ENCODE data around the gene MYORG.

DNA sequence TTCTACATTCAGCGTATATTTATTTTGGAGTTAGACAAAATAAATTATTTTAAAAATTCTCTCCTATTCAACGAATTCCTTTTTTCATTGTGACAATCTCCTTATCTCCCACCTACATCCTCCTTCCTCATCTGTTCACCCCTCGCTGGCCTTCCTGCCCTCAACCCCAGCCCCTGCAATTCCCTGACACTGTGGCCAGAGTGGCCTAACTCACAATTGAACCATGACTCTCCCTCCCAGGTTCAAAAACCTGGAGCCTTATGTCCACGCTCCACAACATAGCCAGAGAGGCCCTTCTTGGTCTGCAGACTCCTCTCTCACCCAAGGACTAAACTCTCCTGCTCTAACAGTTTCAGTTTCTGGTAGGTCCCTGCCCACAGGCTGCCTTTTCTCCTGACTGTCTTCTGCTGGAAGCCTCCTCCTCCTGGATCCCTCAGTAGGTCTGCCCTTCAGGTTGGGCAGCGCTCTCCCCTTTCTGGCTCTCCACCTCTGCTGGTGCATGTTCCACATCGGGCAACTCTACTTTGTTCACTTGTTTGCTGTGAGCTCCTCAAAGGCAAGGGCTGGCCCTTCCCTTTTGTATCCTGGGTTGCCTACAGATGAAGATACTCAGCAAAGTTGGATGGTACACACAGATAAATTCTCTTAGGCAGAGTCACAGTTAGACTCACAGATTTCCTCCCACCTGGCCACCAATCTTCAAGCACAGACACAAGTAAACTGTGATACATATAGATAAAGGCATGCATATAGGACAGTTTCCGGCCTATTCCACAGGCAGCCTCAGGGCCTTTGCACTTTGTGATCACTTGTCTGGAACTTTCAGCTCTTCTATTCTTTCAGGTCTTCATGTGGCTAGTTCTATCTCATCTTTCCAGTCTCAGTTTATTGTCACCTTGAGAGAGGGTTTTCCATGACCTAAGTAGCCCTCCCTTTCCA is 19.8 kb upstream of the MYORG start:
- TF ChIP-seq CTCF (IDR thresholded peaks at IDR 0.05; ENCODE audit: borderline replicate concordance, extremely low read depth, low read length, poor library complexity, severe bottlenecking) (no peak), EZH2 (IDR thresholded peaks at IDR 0.05; ENCODE audit: borderline replicate concordance, low read depth, low read length, severe bottlenecking) (no peak)
